HG02973 (cell line): Measurements from ENCODE around the gene SMARCC1.

ENCODE experiments used
- ATAC-seq: cut with Tn5 transposase; IDR thresholded peaks from one replicate; pipeline ENCODE4 v1.9.1; 2021; ENCODE audit warnings: moderate library complexity; ENCODE audit not compliant: unreplicated experiment

The SMARCC1 gene

GRCh38 chr3:47636921-47637320 is 144.8 kb downstream of the SMARCC1 start:
- no peak for ATAC-seq

GRCh38 chr3:47636225-47636624 is 145.5 kb downstream of the SMARCC1 start:
- ATAC-seq, result no peak

- ATAC-seq, result no peak
Measured at GRCh38 chr3:47635536-47635935, 146.2 kb downstream of the SMARCC1 start.

GRCh38 chr3:47634996-47635395 is 146.7 kb downstream of the SMARCC1 start:
- ATAC-seq, result no peak

GRCh38 chr3:47630810-47631209 is 150.9 kb downstream of the SMARCC1 start:
- ATAC-seq, result no peak

GRCh38 chr3:47629770-47630169 is 151.9 kb downstream of the SMARCC1 start:
- ATAC-seq, result no peak

GRCh38 chr3:47628426-47628825 is 153.3 kb downstream of the SMARCC1 start:
- ATAC-seq, result no peak

- ATAC-seq, result no peak
Measured at GRCh38 chr3:47622671-47623461, 158.8 kb downstream of the SMARCC1 start.

- ATAC-seq, result no peak
Measured at GRCh38 chr3:47617086-47618010, 164.3 kb downstream of the SMARCC1 start.

GRCh38 chr3:47614788-47615187 is 166.9 kb downstream of the SMARCC1 start:
- no peak for ATAC-seq

- ATAC-seq, result no peak
Measured at GRCh38 chr3:47613722-47614121, 168.0 kb downstream of the SMARCC1 start.

- ATAC-seq, result no peak
Measured at GRCh38 chr3:47612879-47613278, 168.8 kb downstream of the SMARCC1 start.

GRCh38 chr3:47612178-47612577 is 169.5 kb downstream of the SMARCC1 start:
- ATAC-seq, result no peak

GRCh38 chr3:47611576-47611975 is 170.1 kb downstream of the SMARCC1 start:
- no peak for ATAC-seq

GRCh38 chr3:47610583-47610982 is 171.1 kb downstream of the SMARCC1 start:
- ATAC-seq, result no peak

- ATAC-seq, result no peak
Measured at GRCh38 chr3:47607335-47607734, 174.4 kb downstream of the SMARCC1 start.

- ATAC-seq, result no peak
Measured at GRCh38 chr3:47606165-47606564, 175.5 kb downstream of the SMARCC1 start.

- no peak for ATAC-seq
Measured at GRCh38 chr3:47605652-47606051, 176.0 kb downstream of the SMARCC1 start.

GRCh38 chr3:47604145-47604544 is 177.5 kb downstream of the SMARCC1 start:
- ATAC-seq, result no peak

GRCh38 chr3:47603332-47603731 is 178.4 kb downstream of the SMARCC1 start:
- no peak for ATAC-seq

GRCh38 chr3:47601281-47601680 is 180.4 kb downstream of the SMARCC1 start:
- ATAC-seq, result no peak

- no peak for ATAC-seq
Measured at GRCh38 chr3:47594792-47595191, 186.9 kb downstream of the SMARCC1 start.
